ENCODE results near the gene SSPN.

SSPN gene

GRCh38 chr12:26268841-26269561 lies 73.6 kb downstream of the SSPN start:
- DNase-seq: peak; percentile 44

- no peak for DNase-seq
Measured at GRCh38 chr12:26269562-26270284, 74.3 kb downstream of the SSPN start.

GRCh38 chr12:26271024-26271423 lies 75.7 kb downstream of the SSPN start:
- DNase-seq: no peak

GRCh38 chr12:26271889-26272492 lies 76.6 kb downstream of the SSPN start:
- peak; percentile 79 for DNase-seq

GRCh38 chr12:26272851-26273250 lies 77.5 kb downstream of the SSPN start:
- no peak for DNase-seq

GRCh38 chr12:26273811-26274210 lies 78.4 kb downstream of the SSPN start:
- DNase-seq: no peak

GRCh38 chr12:26274441-26275312 lies 79.3 kb downstream of the SSPN start:
- DNase-seq: peak; percentile 76

- DNase-seq: no peak
Measured at GRCh38 chr12:26275313-26276131, 80.1 kb downstream of the SSPN start.

- DNase-seq: peak; percentile 33
Measured at GRCh38 chr12:26276709-26277108, 81.3 kb downstream of the SSPN start.

- no peak for DNase-seq
Measured at GRCh38 chr12:26277506-26278246, 82.3 kb downstream of the SSPN start.

- DNase-seq: no peak
Measured at GRCh38 chr12:26278266-26278665, 82.9 kb downstream of the SSPN start.

- DNase-seq: no peak
Measured at GRCh38 chr12:26278666-26279065, 83.3 kb downstream of the SSPN start.

GRCh38 chr12:26279091-26279490 lies 83.7 kb downstream of the SSPN start:
- DNase-seq: no peak

GRCh38 chr12:26279908-26280307 lies 84.5 kb downstream of the SSPN start:
- DNase-seq: no peak

- no peak for DNase-seq
Measured at GRCh38 chr12:26280869-26281268, 85.5 kb downstream of the SSPN start.

- DNase-seq: no peak
Measured at GRCh38 chr12:26281320-26281719, 85.9 kb downstream of the SSPN start.

- no peak for DNase-seq
Measured at GRCh38 chr12:26282339-26282940, 87.1 kb downstream of the SSPN start.

GRCh38 chr12:26283046-26283445 lies 87.7 kb downstream of the SSPN start:
- DNase-seq: no peak

GRCh38 chr12:26283617-26284016 lies 88.2 kb downstream of the SSPN start:
- DNase-seq: no peak

GRCh38 chr12:26285401-26285800 lies 90.0 kb downstream of the SSPN start:
- no peak for DNase-seq

- no peak for DNase-seq
Measured at GRCh38 chr12:26286186-26286585, 90.8 kb downstream of the SSPN start.

All from eye (tissue), 1 donor.